Mesenchymal stem cell (in vitro differentiated cells and primary cell): ENCODE measurements around the gene NCOA1.
"Not testable (repeated sequence)": the region's sequence is repeated elsewhere in the genome, so short reads cannot be mapped to it uniquely, and the experiment has no call there.

Source experiments
- DNase-seq: peaks from one replicate; pipeline ENCODE4 v3.0.0-alpha.2; 2013
- H2AFZ ChIP-seq: one replicate; pipeline ENCODE4 v1.6.1; 2013; ENCODE audit warnings: low read depth, mild to moderate bottlenecking, control low read depth, inconsistent platforms, low read length, moderate library complexity
- H2AK5ac ChIP-seq: 2 replicates; pipeline ENCODE4 v1.6.1; 2013; ENCODE audit warnings: low read length, moderate library complexity, mild to moderate bottlenecking, inconsistent platforms; ENCODE audit not compliant: severe bottlenecking
- H2BK120ac ChIP-seq: one replicate; pipeline ENCODE4 v1.6.1; 2013; ENCODE audit warnings: low read depth, mild to moderate bottlenecking, inconsistent platforms, low read length, moderate library complexity
- H2BK12ac ChIP-seq, 2 experiments: one replicate each; pipeline ENCODE4 v1.6.1; 2013; ENCODE audit warnings: inconsistent platforms in 2 of 2, low read length in 2 of 2, mild to moderate bottlenecking in 2 of 2, moderate library complexity in 2 of 2, control low read depth in 1 of 2
- H2BK15ac ChIP-seq: one replicate; pipeline ENCODE4 v1.6.1; 2013; ENCODE audit warnings: mild to moderate bottlenecking, low read depth, inconsistent platforms; ENCODE audit not compliant: poor library complexity, severe bottlenecking
- H2BK5ac ChIP-seq: 2 replicates; pipeline ENCODE4 v1.6.1; 2013; ENCODE audit warnings: low read depth, mild to moderate bottlenecking, low read length, control low read depth, inconsistent platforms; ENCODE audit not compliant: poor library complexity, severe bottlenecking
- H3K14ac ChIP-seq, 2 experiments: one replicate each; pipeline ENCODE4 v1.6.1; 2013; ENCODE audit warnings: inconsistent platforms in 2 of 2, low read length in 2 of 2, control low read depth in 1 of 2, mild to moderate bottlenecking in 1 of 2, moderate library complexity in 1 of 2
- H3K18ac ChIP-seq, 2 experiments: one replicate each; pipeline ENCODE4 v1.6.1; 2013; ENCODE audit warnings: inconsistent platforms in 2 of 2, low read length in 2 of 2, control low read depth in 1 of 2, low read depth in 1 of 2, mild to moderate bottlenecking in 1 of 2
- H3K23ac ChIP-seq, 2 experiments: one replicate each; pipeline ENCODE4 v1.6.1; 2013; ENCODE audit warnings: inconsistent platforms in 2 of 2, low read length in 2 of 2, mild to moderate bottlenecking in 2 of 2, moderate library complexity in 2 of 2, control low read depth in 1 of 2
- H3K27ac ChIP-seq: 2 replicates; pipeline ENCODE4 v1.5.1; 2013; ENCODE audit warnings: mild to moderate bottlenecking, moderate library complexity, low read length, control low read depth, inconsistent platforms; ENCODE audit not compliant: poor library complexity, severe bottlenecking
- H3K27me3 ChIP-seq, 2 experiments: 2 replicates each; pipeline versions ENCODE4 v1.6.1 to v1.7.0; 2013; ENCODE audit warnings: low read length in 2 of 2, mild to moderate bottlenecking in 2 of 2, moderate library complexity in 2 of 2, control low read depth in 1 of 2, inconsistent platforms in 1 of 2; ENCODE audit not compliant: control insufficient read depth in 1 of 2, insufficient read depth in 1 of 2
- H3K36me3 ChIP-seq, 2 experiments: 2 replicates each; pipeline versions ENCODE4 v1.6.1 to v1.7.0; 2013; ENCODE audit warnings: low read length in 2 of 2, control low read depth in 1 of 2, inconsistent platforms in 1 of 2, low read depth in 1 of 2, mild to moderate bottlenecking in 1 of 2; ENCODE audit not compliant: insufficient read depth in 2 of 2, control insufficient read depth in 1 of 2
- H3K4ac ChIP-seq, 2 experiments: one replicate each; pipeline ENCODE4 v1.6.1; 2013; ENCODE audit warnings: inconsistent platforms in 2 of 2, low read length in 2 of 2, mild to moderate bottlenecking in 2 of 2, moderate library complexity in 2 of 2, control low read depth in 1 of 2, low read depth in 1 of 2
- H3K4me1 ChIP-seq: 2 replicates; pipeline ENCODE4 v1.6.1; 2013; ENCODE audit warnings: low read depth, low read length, control low read depth; ENCODE audit not compliant: control insufficient read depth, insufficient read depth
- H3K4me2 ChIP-seq: 2 replicates; pipeline ENCODE4 v1.6.1; 2013; ENCODE audit warnings: low read length, mild to moderate bottlenecking, inconsistent platforms; ENCODE audit not compliant: poor library complexity, severe bottlenecking
- H3K4me3 ChIP-seq, 2 experiments: 2 replicates each; pipeline versions ENCODE4 v1.5.1 to v1.7.0; 2013; ENCODE audit warnings: low read length in 2 of 2, mild to moderate bottlenecking in 2 of 2, control low read depth in 1 of 2, low read depth in 1 of 2; ENCODE audit not compliant: insufficient read depth in 1 of 2
- H3K79me1 ChIP-seq: replicated peaks from 2 replicates; pipeline ENCODE4 v1.6.1; 2013; ENCODE audit warnings: mild to moderate bottlenecking, control low read depth, low read length, inconsistent platforms; ENCODE audit not compliant: poor library complexity, severe bottlenecking
- H3K9ac ChIP-seq: 2 replicates; pipeline ENCODE4 v1.7.0; 2013; ENCODE audit warnings: mild to moderate bottlenecking, low read length, moderate library complexity
- H3K9me3 ChIP-seq: 2 replicates; pipeline ENCODE4 v1.7.0; 2013; ENCODE audit warnings: mild to moderate bottlenecking, low read length; ENCODE audit not compliant: control insufficient read depth
- H4K8ac ChIP-seq: one replicate; pipeline ENCODE4 v1.6.1; 2013; ENCODE audit warnings: inconsistent platforms, mild to moderate bottlenecking, low read length, moderate library complexity
- H4K91ac ChIP-seq: one replicate; pipeline ENCODE4 v1.6.1; 2013; ENCODE audit warnings: mild to moderate bottlenecking, low read length, inconsistent platforms
- WGBS: methylation state at CpG from one replicate; pipeline ENCODE4 v1.1.7; 2013; ENCODE audit warnings: mixed read lengths; 5-methylcytosine and 5-hydroxymethylcytosine counted together

Gene NCOA1

GRCh38 chr2:24594283-24594682, 103.2 kb downstream of the NCOA1 start:
- no peak overlapping the region for H2AFZ ChIP-seq
- no peak overlapping the region for H3K23ac ChIP-seq
- H3K18ac ChIP-seq, result no peak overlapping the region
- H3K9ac ChIP-seq, result no peak overlapping the region
- no peak overlapping the region for H2BK120ac ChIP-seq
- no peak overlapping the region for H2BK5ac ChIP-seq
- H3K27me3 ChIP-seq, result no peaks in the 10 kb centered on the region
- H3K14ac ChIP-seq, result no peak overlapping the region
- H2BK15ac ChIP-seq, result no peak overlapping the region
- no peaks in the 10 kb centered on the region for H3K4me1 ChIP-seq
- no peak for DNase-seq
- H3K79me1 ChIP-seq, result peaks cover 2% of the 10 kb centered on the region
- WGBS, result no CpG with 5 or more reads among the region's 2 CpGs
- H3K4me2 ChIP-seq, result no peak overlapping the region
- H3K36me3 ChIP-seq, result no peaks in the 10 kb centered on the region
- H4K91ac ChIP-seq, result no peak overlapping the region
- no peaks in the 10 kb centered on the region for H3K9me3 ChIP-seq
- no peak overlapping the region for H3K27ac ChIP-seq
- H3K4me3 ChIP-seq, result no peak overlapping the region
- H2BK12ac ChIP-seq, result no peak overlapping the region
- H2AK5ac ChIP-seq, result no peak overlapping the region
- no peak overlapping the region for H4K8ac ChIP-seq
- no peak overlapping the region for H3K4ac ChIP-seq

- Histone ChIP-seq H3K18ac (no peak overlapping the region), H3K79me1 (peaks cover 3% of the 10 kb centered on the region), H3K27ac (no peak overlapping the region), H3K9ac (no peak overlapping the region), H3K23ac (no peak overlapping the region), H3K4me3 (no peak overlapping the region), H3K27me3 (no peaks in the 10 kb centered on the region), H2AK5ac (no peak overlapping the region), H2BK12ac (no peak overlapping the region), H2AFZ (no peak overlapping the region), H3K9me3 (no peaks in the 10 kb centered on the region), H3K4me1 (no peaks in the 10 kb centered on the region), H2BK5ac (no peak overlapping the region), H4K91ac (no peak overlapping the region), H4K8ac (no peak overlapping the region), H2BK15ac (no peak overlapping the region), H2BK120ac (no peak overlapping the region), H3K4ac (no peak overlapping the region), H3K4me2 (no peak overlapping the region), H3K14ac (no peak overlapping the region), H3K36me3 (no peaks in the 10 kb centered on the region)
- 100% methylated on average over 2 of the region's 2 CpGs for whole genome bisulfite sequencing
- DNase-seq, result no peak
Observed at GRCh38 chr2:24597181-24597870, 106.3 kb downstream of the NCOA1 start.

- peaks cover 11% of the 10 kb centered on the region for H3K79me1 ChIP-seq
- H2AFZ ChIP-seq, H3K4me2 ChIP-seq, H2BK12ac ChIP-seq, H3K4ac ChIP-seq, H3K9ac ChIP-seq, H3K4me3 ChIP-seq, H4K91ac ChIP-seq, H3K36me3 ChIP-seq, DNase-seq, H3K23ac ChIP-seq, H3K4me1 ChIP-seq, H4K8ac ChIP-seq, H3K27me3 ChIP-seq, H3K18ac ChIP-seq, H3K14ac ChIP-seq, H3K27ac ChIP-seq, H2BK120ac ChIP-seq, H2AK5ac ChIP-seq, H2BK15ac ChIP-seq, H2BK5ac ChIP-seq: not testable (repeated sequence)
- 98% methylated on average over 6 of the region's 6 CpGs for WGBS
- peaks cover 11% of the 10 kb centered on the region for H3K9me3 ChIP-seq
Observed at GRCh38 chr2:24600140-24600539, 109.1 kb downstream of the NCOA1 start.

- Histone ChIP-seq H3K9ac (no peak overlapping the region), H3K4me3 (no peak overlapping the region), H3K79me1 (peaks cover 19% of the 10 kb centered on the region), H4K91ac (no peak overlapping the region), H2BK120ac (no peak overlapping the region), H2BK12ac (no peak overlapping the region), H3K27ac (no peak overlapping the region), H2BK15ac (no peak overlapping the region), H2AFZ (no peak overlapping the region), H3K4me1 (peaks cover 3% of the 10 kb centered on the region), H3K36me3 (no peaks in the 10 kb centered on the region), H2AK5ac (no peak overlapping the region), H3K14ac (no peak overlapping the region), H3K23ac (no peak overlapping the region), H2BK5ac (no peak overlapping the region), H4K8ac (no peak overlapping the region), H3K9me3 (no peaks in the 10 kb centered on the region), H3K4ac (no peak overlapping the region), H3K4me2 (no peak overlapping the region), H3K18ac (no peak overlapping the region), H3K27me3 (no peaks in the 10 kb centered on the region)
- 79% methylated on average over 3 of the region's 3 CpGs for WGBS
- DNase-seq, result no peak
Observed at GRCh38 chr2:24611631-24612030, 120.6 kb downstream of the NCOA1 start.
